ENCODE data around the gene OR51T1.

The OR51T1 gene

GRCh38 chr11:4926608-4927007 is 44.9 kb downstream of the OR51T1 start:
- DNase-seq (ENCODE audit: low read depth): no peak

Measured in amniotic epithelial cell (primary cell).